WTC11 (cell line): ENCODE measurements around the gene BOK. TPM values are rescaled to one million over a fixed set of nuclear protein-coding genes. Genes with fewer than 3 reads are reported as not detected.
A peak's percentile ranks its signal among the peaks of the same experiment; 100 is the strongest.

ENCODE experiments used
- ATAC-seq: fragments of 200-7000 bp; cut with Tn5 transposase; 2 replicates; pipeline ENCODE4 v1.10.0; 2021; ENCODE audit warnings: mild to moderate bottlenecking, moderate library complexity
- CTCF ChIA-PET: fragments of 300-600 bp; sonication (Branson Sonifier 250); formaldehyde crosslinking; loops from one replicate; lab custom pipeline; 2021; ENCODE audit warnings: antibody characterized with exemption; lab: Charles Lee
- POLR2A ChIA-PET: fragments of 350-600 bp; sonication (Branson Sonifier 250); formaldehyde crosslinking; loops from one replicate; lab custom pipeline; 2021; ENCODE audit warnings: antibody characterized with exemption; lab: Charles Lee
- DNase-seq: peaks from one replicate; pipeline ENCODE4 v3.0.0; 2021; ENCODE audit warnings: low spot score
- H3K27ac Mint-ChIP-seq: 2 replicates; pipeline ENCODE4 v1.8.0; 2021; ENCODE audit warnings: mixed read lengths
- H3K27me3 Mint-ChIP-seq: 2 replicates; pipeline ENCODE4 v1.8.0; 2021; ENCODE audit warnings: low read depth, mild to moderate bottlenecking, moderate library complexity, mixed read lengths
- H3K36me3 Mint-ChIP-seq: 2 replicates; pipeline ENCODE4 v1.8.0; 2021; ENCODE audit warnings: mixed read lengths
- H3K4me1 Mint-ChIP-seq: 2 replicates; pipeline ENCODE4 v1.8.0; 2022; ENCODE audit warnings: mixed read lengths
- H3K4me3 Mint-ChIP-seq: 2 replicates; pipeline ENCODE4 v1.8.0; 2021; ENCODE audit warnings: mild to moderate bottlenecking, moderate library complexity, mixed read lengths
- H3K9me3 Mint-ChIP-seq: 2 replicates; pipeline ENCODE4 v1.8.0; 2021; ENCODE audit warnings: mixed read lengths
- CREM ChIP-seq: sonication (generic); formaldehyde crosslinking; IDR thresholded peaks from 2 replicates; pipeline ENCODE4 v1.8.1; 2022; ENCODE audit warnings: mild to moderate bottlenecking, missing genetic modification reagents, moderate library complexity
- GABPB1 ChIP-seq: sonication (generic); formaldehyde crosslinking; IDR thresholded peaks from 2 replicates; pipeline ENCODE4 v1.8.1; 2023; ENCODE audit warnings: mild to moderate bottlenecking, missing genetic modification reagents
- GTF2I ChIP-seq: fragments of 250-450 bp; sonication (Bioruptor Pico); conservative IDR thresholded peaks from 2 replicates; pipeline ENCODE4 v1.4.0; 2021; ENCODE audit warnings: mild to moderate bottlenecking
- NFATC4 ChIP-seq: fragments of 250-450 bp; sonication (Bioruptor Pico); IDR thresholded peaks from 2 replicates; pipeline ENCODE4 v1.9.0; 2021; ENCODE audit warnings: mild to moderate bottlenecking
- NR2C2 ChIP-seq: sonication (generic); formaldehyde crosslinking; IDR thresholded peaks from 2 replicates; pipeline ENCODE4 v1.8.0; 2022; ENCODE audit warnings: mild to moderate bottlenecking, missing genetic modification reagents
- SOX15 ChIP-seq: fragments of 250-450 bp; sonication (Bioruptor Pico); IDR thresholded peaks from 2 replicates; pipeline ENCODE4 v1.9.0; 2021; ENCODE audit warnings: mild to moderate bottlenecking
- ZNF396 ChIP-seq: fragments of 250-450 bp; sonication (Bioruptor Pico); IDR thresholded peaks from 2 replicates; pipeline ENCODE4 v1.8.0; 2021; ENCODE audit warnings: mild to moderate bottlenecking, moderate library complexity, borderline replicate concordance
- total RNA-seq: library from RNA; stranded (reverse); gene quantifications from 3 replicates; pipeline ENCODE4 v1.2.3, GENCODE V29; 2021
- TF ChIP-seq, protein P1 (sequence below): fragments of 250-450 bp; sonication (Bioruptor Pico); IDR thresholded peaks from 2 replicates; pipeline ENCODE4 v2.1.2; 2022; ENCODE audit warnings: mild to moderate bottlenecking, moderate library complexity
- TF ChIP-seq, protein P2 (sequence below): sonication (generic); formaldehyde crosslinking; IDR thresholded peaks from 2 replicates; pipeline ENCODE4 v1.8.1; 2023; ENCODE audit warnings: mild to moderate bottlenecking, missing genetic modification reagents, borderline replicate concordance
- TF ChIP-seq, protein P3 (sequence below): sonication (generic); formaldehyde crosslinking; IDR thresholded peaks from 2 replicates; pipeline ENCODE4 v1.8.0; 2023; ENCODE audit warnings: mild to moderate bottlenecking, missing genetic modification reagents
- TF ChIP-seq, protein P4 (sequence below): fragments of 250-450 bp; sonication (Bioruptor Pico); IDR thresholded peaks from 2 replicates; pipeline ENCODE4 v1.9.0; 2021; ENCODE audit warnings: moderate library complexity, mild to moderate bottlenecking, inconsistent platforms, borderline replicate concordance
- TF ChIP-seq, protein P5 (sequence below): sonication (generic); formaldehyde crosslinking; IDR thresholded peaks from 2 replicates; pipeline ENCODE4 v1.8.0; 2022; ENCODE audit warnings: missing genetic modification reagents
- TF ChIP-seq, protein P6 (sequence below): sonication (generic); formaldehyde crosslinking; IDR thresholded peaks from 2 replicates; pipeline ENCODE4 v1.8.1; 2022; ENCODE audit warnings: low read depth, mild to moderate bottlenecking, moderate library complexity, missing genetic modification reagents, borderline replicate concordance
- TF ChIP-seq, protein P7 (sequence below): sonication (generic); formaldehyde crosslinking; conservative IDR thresholded peaks from 2 replicates; pipeline ENCODE4 v1.8.1; 2022; ENCODE audit warnings: mild to moderate bottlenecking, missing genetic modification reagents

Gene BOK
- total RNA-seq, 1 experiment from 2014 or later, result 39.4 TPM

DNA sequence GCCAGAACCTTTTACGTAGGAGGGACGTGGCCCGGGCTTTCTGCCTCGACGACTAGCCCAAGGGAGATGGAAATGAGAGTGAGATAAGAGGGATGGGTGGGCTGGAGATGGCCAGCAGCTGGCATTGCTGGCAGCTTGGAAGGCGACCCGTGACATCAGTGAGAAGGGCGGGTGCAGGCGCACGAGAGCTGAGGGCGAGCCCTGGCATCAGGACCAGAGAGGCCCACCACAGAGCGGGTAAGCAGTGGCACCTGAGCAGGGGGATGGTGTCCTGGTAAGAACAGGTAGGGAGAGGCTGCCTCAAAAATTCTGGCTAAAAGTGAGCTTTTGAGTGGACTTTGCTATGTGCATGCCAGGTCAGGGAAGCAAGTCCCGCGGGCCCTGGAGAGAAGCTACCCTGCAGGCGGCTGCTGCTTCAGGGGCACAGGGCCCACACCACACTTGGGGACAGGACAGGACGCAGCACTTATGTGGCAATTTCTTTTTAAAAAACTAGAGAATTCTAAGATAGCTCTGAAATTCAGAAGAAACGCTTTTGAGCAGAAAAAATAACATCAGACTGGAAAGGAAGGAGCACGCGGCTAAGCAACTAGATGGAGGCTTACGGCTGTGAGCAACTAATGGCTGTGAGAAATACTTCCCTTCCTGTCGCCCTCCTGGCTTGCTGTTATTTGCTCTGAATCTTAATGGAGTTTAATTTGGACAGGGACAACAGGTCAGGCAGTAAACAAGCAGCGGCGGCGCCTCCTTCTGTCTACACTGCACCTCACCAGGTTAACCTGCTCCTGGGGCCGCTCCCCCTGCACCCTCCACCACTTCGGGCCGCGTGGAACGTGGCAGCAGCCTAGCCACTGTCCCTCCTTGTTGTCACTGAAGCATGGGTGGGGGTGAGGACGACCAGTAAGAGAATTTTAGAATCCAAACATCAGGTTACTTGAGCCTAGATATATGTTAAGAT is 57.9 kb downstream of the BOK start:
- POLR2A ChIA-PET, result no interaction called here
- ATAC-seq (peak; percentile 27; the same call in 1 of the 2 replicates), DNase-seq (peak; percentile 32)
- CTCF ChIA-PET, result no interaction called here
- H3K27ac Mint-ChIP-seq, result peak overlapping the region; percentile 80
- TF ChIP-seq GTF2I (CRISPR knock-in tag) (no peak), NR2C2 (CRISPR knock-in tag) (no peak)
- TF ChIP-seq, protein P1, sequence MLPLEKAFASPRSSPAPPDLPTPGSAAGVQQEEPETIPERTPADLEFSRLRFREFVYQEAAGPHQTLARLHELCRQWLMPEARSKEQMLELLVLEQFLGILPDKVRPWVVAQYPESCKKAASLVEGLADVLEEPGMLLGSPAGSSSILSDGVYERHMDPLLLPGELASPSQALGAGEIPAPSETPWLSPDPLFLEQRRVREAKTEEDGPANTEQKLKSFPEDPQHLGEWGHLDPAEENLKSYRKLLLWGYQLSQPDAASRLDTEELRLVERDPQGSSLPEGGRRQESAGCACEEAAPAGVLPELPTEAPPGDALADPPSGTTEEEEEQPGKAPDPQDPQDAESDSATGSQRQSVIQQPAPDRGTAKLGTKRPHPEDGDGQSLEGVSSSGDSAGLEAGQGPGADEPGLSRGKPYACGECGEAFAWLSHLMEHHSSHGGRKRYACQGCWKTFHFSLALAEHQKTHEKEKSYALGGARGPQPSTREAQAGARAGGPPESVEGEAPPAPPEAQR, result no peak
- TF ChIP-seq, protein P2, sequence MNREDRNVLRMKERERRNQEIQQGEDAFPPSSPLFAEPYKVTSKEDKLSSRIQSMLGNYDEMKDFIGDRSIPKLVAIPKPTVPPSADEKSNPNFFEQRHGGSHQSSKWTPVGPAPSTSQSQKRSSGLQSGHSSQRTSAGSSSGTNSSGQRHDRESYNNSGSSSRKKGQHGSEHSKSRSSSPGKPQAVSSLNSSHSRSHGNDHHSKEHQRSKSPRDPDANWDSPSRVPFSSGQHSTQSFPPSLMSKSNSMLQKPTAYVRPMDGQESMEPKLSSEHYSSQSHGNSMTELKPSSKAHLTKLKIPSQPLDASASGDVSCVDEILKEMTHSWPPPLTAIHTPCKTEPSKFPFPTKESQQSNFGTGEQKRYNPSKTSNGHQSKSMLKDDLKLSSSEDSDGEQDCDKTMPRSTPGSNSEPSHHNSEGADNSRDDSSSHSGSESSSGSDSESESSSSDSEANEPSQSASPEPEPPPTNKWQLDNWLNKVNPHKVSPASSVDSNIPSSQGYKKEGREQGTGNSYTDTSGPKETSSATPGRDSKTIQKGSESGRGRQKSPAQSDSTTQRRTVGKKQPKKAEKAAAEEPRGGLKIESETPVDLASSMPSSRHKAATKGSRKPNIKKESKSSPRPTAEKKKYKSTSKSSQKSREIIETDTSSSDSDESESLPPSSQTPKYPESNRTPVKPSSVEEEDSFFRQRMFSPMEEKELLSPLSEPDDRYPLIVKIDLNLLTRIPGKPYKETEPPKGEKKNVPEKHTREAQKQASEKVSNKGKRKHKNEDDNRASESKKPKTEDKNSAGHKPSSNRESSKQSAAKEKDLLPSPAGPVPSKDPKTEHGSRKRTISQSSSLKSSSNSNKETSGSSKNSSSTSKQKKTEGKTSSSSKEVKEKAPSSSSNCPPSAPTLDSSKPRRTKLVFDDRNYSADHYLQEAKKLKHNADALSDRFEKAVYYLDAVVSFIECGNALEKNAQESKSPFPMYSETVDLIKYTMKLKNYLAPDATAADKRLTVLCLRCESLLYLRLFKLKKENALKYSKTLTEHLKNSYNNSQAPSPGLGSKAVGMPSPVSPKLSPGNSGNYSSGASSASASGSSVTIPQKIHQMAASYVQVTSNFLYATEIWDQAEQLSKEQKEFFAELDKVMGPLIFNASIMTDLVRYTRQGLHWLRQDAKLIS, result no peak
- peaks cover 3% of the 10 kb centered on the region for H3K9me3 Mint-ChIP-seq
- H3K27me3 Mint-ChIP-seq, result no peaks in the 10 kb centered on the region
- H3K4me3 Mint-ChIP-seq, result peak overlapping the region; percentile 67
- peaks cover 5% of the 10 kb centered on the region for H3K36me3 Mint-ChIP-seq
- H3K4me1 Mint-ChIP-seq, result peaks cover 27% of the 10 kb centered on the region

DNA sequence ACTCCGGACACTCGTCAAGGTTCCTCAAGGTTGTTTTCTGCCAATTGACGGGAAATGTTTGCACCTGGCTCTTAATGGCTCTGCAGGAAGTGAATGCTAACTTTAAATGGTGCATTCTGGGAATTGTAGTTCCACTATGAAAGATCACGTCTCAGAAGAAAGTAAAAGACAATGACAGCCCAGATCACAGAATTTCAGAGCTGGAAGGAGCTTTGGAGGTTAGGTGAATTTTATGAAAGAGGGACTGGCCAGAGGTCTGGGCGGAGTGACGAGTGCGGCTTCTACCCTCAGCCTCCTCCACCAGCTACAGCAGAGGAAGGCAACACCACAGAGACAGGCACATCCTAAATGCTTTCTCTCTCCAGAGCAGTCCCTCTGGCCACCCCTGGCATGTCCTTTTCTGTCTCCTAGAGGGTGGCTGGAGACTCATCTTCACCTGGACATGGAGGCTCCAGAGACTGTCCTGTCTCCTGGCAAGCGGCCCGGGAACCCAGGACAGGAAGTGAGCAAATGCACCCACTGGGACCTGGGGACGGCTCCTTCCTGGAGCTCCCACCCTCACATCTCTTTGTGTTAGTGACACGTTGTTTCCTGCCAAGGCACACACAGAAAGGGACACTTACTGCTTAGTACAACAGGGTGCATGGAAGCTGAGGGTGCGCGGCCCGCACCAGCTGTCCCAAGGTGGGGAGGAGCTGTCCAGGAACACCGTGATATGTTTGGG is 59.0 kb downstream of the BOK start:
- Mint-ChIP-seq H3K27me3 (no peaks in the 10 kb centered on the region), H3K4me3 (peak overlapping the region; percentile 67), H3K36me3 (peaks cover 9% of the 10 kb centered on the region), H3K9me3 (peaks cover 5% of the 10 kb centered on the region), H3K4me1 (peaks cover 27% of the 10 kb centered on the region), H3K27ac (peak overlapping the region; percentile 91)
- DNase-seq (no peak), ATAC-seq (peak; percentile 73)
- ChIA-PET CTCF (interaction anchor here (0.5 to 1.0 kb wide), 2 partner anchors 7 to 105 kb away, joined by 3 read pairs; no protein-coding TSS in a partner anchor), POLR2A (no interaction called here)
- TF ChIP-seq, protein P1, result no peak
- TF ChIP-seq, protein P3, sequence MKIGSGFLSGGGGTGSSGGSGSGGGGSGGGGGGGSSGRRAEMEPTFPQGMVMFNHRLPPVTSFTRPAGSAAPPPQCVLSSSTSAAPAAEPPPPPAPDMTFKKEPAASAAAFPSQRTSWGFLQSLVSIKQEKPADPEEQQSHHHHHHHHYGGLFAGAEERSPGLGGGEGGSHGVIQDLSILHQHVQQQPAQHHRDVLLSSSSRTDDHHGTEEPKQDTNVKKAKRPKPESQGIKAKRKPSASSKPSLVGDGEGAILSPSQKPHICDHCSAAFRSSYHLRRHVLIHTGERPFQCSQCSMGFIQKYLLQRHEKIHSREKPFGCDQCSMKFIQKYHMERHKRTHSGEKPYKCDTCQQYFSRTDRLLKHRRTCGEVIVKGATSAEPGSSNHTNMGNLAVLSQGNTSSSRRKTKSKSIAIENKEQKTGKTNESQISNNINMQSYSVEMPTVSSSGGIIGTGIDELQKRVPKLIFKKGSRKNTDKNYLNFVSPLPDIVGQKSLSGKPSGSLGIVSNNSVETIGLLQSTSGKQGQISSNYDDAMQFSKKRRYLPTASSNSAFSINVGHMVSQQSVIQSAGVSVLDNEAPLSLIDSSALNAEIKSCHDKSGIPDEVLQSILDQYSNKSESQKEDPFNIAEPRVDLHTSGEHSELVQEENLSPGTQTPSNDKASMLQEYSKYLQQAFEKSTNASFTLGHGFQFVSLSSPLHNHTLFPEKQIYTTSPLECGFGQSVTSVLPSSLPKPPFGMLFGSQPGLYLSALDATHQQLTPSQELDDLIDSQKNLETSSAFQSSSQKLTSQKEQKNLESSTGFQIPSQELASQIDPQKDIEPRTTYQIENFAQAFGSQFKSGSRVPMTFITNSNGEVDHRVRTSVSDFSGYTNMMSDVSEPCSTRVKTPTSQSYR (CRISPR knock-in tag), result no peak
- TF ChIP-seq, protein P4, sequence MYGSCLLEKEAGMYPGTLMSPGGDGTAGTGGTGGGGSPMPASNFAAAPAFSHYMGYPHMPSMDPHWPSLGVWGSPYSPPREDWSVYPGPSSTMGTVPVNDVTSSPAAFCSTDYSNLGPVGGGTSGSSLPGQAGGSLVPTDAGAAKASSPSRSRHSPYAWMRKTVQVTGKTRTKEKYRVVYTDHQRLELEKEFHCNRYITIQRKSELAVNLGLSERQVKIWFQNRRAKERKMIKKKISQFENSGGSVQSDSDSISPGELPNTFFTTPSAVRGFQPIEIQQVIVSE (CRISPR knock-in tag), result no peak
- no peak for TF ChIP-seq CREM
- TF ChIP-seq ZNF396 (CRISPR knock-in tag), result no peak
- no peak for TF ChIP-seq SOX15 (CRISPR knock-in tag)
- TF ChIP-seq, protein P5, sequence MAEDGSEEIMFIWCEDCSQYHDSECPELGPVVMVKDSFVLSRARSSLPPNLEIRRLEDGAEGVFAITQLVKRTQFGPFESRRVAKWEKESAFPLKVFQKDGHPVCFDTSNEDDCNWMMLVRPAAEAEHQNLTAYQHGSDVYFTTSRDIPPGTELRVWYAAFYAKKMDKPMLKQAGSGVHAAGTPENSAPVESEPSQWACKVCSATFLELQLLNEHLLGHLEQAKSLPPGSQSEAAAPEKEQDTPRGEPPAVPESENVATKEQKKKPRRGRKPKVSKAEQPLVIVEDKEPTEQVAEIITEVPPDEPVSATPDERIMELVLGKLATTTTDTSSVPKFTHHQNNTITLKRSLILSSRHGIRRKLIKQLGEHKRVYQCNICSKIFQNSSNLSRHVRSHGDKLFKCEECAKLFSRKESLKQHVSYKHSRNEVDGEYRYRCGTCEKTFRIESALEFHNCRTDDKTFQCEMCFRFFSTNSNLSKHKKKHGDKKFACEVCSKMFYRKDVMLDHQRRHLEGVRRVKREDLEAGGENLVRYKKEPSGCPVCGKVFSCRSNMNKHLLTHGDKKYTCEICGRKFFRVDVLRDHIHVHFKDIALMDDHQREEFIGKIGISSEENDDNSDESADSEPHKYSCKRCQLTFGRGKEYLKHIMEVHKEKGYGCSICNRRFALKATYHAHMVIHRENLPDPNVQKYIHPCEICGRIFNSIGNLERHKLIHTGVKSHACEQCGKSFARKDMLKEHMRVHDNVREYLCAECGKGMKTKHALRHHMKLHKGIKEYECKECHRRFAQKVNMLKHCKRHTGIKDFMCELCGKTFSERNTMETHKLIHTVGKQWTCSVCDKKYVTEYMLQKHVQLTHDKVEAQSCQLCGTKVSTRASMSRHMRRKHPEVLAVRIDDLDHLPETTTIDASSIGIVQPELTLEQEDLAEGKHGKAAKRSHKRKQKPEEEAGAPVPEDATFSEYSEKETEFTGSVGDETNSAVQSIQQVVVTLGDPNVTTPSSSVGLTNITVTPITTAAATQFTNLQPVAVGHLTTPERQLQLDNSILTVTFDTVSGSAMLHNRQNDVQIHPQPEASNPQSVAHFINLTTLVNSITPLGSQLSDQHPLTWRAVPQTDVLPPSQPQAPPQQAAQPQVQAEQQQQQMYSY (CRISPR knock-in tag), result no peak
- TF ChIP-seq, protein P6, sequence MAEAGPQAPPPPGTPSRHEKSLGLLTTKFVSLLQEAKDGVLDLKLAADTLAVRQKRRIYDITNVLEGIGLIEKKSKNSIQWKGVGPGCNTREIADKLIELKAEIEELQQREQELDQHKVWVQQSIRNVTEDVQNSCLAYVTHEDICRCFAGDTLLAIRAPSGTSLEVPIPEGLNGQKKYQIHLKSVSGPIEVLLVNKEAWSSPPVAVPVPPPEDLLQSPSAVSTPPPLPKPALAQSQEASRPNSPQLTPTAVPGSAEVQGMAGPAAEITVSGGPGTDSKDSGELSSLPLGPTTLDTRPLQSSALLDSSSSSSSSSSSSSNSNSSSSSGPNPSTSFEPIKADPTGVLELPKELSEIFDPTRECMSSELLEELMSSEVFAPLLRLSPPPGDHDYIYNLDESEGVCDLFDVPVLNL (CRISPR knock-in tag), result no peak
- no peak for TF ChIP-seq GABPB1 (CRISPR knock-in tag)
- no peak for TF ChIP-seq NFATC4 (CRISPR knock-in tag)
- TF ChIP-seq, protein P7, sequence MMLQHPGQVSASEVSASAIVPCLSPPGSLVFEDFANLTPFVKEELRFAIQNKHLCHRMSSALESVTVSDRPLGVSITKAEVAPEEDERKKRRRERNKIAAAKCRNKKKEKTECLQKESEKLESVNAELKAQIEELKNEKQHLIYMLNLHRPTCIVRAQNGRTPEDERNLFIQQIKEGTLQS, result no peak
